AG10803 (cell line): ENCODE data around the gene ADAM11.

ENCODE experiments used
- DNase-seq: peaks from one replicate; pipeline ENCODE4 v3.0.0; 2010; ENCODE audit warnings: low read depth
- H3K4me3 ChIP-seq: 2 replicates; pipeline ENCODE4 v1.5.1; 2011; ENCODE audit warnings: mild to moderate bottlenecking, low read length, control low read depth
- TF ChIP-seq, protein P1 (sequence below): conservative IDR thresholded peaks from 2 replicates; pipeline ENCODE4 v1.5.1; 2011; ENCODE audit warnings: mild to moderate bottlenecking, low read length, control low read depth, inconsistent platforms

Gene ADAM11

DNA sequence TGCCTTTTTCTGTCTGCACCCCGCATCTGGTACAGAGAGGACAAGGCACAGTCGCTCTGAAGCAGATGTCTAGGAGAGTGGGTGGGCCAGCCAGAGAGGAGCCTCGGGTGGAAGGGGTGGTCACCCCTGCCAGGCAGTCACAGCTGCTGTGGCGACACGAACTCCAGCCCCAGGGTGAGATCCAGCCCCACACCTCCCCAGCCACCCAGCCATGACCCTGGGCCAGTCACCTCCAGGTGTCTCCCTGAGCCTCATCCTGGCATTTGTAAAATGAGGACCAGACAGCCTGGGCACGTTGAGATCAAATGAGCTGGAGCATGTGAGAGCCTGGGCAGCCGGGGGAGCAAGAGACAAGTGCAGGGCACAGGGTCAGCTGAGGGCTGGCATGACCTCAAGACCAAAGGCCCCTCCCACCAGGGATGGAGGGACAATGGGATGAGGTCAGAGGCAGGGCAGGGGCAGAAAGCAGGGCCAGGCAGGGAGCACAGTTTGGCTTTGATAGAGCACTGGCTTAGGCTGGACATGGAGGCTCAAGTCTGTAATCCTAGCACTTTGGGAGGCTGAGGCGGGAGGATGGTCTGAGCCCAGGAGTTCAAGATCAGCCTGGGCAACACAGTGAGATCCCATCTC, 7.7 kb downstream of the ADAM11 start:
- TF ChIP-seq, protein P1, sequence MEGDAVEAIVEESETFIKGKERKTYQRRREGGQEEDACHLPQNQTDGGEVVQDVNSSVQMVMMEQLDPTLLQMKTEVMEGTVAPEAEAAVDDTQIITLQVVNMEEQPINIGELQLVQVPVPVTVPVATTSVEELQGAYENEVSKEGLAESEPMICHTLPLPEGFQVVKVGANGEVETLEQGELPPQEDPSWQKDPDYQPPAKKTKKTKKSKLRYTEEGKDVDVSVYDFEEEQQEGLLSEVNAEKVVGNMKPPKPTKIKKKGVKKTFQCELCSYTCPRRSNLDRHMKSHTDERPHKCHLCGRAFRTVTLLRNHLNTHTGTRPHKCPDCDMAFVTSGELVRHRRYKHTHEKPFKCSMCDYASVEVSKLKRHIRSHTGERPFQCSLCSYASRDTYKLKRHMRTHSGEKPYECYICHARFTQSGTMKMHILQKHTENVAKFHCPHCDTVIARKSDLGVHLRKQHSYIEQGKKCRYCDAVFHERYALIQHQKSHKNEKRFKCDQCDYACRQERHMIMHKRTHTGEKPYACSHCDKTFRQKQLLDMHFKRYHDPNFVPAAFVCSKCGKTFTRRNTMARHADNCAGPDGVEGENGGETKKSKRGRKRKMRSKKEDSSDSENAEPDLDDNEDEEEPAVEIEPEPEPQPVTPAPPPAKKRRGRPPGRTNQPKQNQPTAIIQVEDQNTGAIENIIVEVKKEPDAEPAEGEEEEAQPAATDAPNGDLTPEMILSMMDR: no peak
- no peak overlapping the region for H3K4me3 ChIP-seq
- no peak for DNase-seq

DNA sequence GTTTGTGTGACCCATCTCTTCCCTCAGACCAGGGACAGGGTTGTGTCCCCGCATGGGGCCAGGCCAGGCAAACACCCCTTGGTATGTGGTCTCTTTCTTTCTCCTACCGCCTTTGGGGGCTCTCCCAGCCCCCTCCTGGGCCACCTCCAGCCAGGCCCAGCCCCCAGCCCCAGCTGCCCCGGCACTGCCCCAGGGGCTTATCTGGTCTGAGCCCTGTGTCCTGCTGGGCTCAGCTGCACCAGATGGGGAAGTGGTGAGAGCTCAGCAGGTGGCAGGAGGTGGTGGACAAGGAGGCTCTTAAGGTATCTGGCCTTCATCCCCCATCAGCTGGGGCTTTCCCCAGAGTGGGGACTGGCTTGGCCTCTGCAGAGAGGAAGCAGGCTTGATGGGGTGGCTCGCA, 8.7 kb downstream of the ADAM11 start:
- TF ChIP-seq, protein P1: no peak
- H3K4me3 ChIP-seq: no peak overlapping the region
- DNase-seq: no peak

DNA sequence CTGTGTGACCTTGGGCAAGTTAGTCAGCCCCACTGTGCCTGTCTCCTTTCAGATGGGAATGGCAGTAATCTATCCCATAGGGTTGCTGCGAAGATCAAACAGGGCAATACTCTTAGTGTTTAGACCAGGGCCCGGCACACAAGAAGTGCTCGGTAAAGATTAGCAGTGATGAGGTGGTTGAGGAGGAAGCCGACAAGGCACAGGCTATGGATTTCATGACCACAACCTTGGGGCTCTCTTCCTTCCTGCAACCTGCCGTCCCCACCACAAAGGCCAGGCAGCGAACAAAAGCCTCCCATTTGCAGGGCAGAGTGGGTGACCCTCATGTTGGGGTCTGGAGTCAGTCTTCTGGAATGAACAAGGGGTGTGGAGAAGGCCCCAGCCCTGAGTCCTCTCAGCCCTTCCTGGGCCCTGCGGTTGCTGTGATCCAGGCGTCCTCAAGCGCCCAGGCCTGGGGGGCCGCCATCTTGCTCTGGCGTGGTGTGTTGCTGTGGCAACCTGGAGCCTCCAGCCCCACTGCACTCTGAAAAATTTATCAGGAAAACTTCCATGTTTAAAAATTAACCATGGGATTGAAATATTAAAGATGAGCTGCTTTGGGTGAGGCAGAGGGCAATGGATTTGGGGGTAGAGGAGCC, 9.8 kb downstream of the ADAM11 start:
- no peak for DNase-seq
- H3K4me3 ChIP-seq: no peak overlapping the region
- TF ChIP-seq, protein P1: no peak

DNA sequence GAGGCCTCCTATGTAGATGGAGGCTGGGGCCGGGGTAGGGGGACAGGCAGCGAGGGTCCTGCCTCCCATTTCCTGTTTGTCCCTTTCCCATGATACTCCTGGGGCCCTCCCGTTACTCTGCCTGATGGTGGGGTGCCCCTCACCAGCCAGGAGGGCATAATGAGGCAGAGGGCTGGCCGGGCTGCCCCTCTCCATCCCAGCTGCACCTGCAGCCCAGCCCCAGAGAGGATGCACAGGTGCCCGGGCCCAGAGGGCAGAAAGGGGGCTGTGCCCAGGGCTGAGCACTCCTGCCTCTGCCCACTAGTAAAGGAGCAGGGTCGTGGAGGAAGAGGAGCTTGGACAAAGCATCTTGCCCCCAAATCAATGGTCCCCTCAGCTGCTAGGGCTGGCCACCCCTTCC, 10.4 kb downstream of the ADAM11 start:
- TF ChIP-seq, protein P1: no peak
- no peak for DNase-seq
- H3K4me3 ChIP-seq: no peak overlapping the region

DNA sequence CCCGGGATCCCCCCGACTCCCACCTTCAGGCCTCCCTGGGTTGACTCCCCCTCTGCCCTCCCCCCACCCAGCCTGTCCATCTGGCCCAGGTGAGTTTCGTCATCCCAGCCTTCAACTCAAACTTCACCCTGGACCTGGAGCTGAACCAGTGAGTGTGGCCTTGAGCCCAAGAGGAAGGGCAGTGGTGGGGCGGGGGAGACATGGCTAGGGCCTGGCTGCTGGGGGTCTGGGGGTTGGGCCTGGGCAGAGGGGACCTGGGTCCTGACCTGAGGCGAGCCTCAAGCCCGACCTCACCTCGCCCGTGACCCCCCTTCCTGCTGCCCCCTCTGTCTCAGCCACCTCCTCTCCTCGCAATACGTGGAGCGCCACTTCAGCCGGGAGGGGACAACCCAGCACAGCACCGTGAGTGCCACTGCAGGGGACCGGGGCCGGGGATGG, 10.9 kb downstream of the ADAM11 start:
- TF ChIP-seq, protein P1: no peak
- DNase-seq: no peak
- no peak overlapping the region for H3K4me3 ChIP-seq

DNA sequence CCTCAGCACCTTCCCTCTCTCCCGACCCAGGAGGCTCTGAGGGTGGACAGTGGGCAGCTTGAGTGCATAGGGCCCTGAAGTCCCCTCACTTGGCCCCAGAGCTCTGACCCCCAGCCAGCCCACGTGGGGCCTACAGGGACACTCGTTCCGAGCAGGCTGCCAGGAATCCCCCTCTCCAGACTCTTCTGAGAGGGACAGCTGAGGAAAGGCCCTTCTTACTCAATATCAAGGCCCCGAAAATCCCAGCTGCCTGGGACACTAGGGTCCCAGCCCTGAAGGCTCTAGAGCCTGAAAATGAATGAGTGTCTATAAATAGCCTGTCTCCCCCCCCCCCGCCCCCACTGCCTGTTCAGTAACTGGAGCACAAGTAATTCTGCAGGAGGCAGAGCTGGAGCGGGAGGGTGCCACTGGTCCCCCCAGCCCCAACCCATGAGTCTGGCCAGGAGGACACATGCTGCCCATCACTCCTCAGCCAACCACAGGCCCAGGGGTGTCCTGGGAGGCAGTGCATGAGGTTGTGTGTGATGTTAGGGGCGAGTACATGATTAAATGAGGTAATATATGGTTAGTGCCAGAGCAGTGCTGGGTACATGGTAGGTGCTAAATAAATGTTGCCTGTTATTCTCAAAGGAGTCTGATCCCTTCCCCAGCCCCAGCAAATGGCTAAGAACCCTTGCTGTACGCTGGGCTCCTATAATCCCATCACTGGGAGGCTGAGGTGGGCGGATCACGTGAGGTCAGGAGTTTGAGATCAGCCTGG, 11.6 kb downstream of the ADAM11 start:
- DNase-seq: no peak
- TF ChIP-seq, protein P1: no peak
- H3K4me3 ChIP-seq: no peak overlapping the region
